ENCODE measurements around the gene FDXACB1.

The FDXACB1 gene, protein sequence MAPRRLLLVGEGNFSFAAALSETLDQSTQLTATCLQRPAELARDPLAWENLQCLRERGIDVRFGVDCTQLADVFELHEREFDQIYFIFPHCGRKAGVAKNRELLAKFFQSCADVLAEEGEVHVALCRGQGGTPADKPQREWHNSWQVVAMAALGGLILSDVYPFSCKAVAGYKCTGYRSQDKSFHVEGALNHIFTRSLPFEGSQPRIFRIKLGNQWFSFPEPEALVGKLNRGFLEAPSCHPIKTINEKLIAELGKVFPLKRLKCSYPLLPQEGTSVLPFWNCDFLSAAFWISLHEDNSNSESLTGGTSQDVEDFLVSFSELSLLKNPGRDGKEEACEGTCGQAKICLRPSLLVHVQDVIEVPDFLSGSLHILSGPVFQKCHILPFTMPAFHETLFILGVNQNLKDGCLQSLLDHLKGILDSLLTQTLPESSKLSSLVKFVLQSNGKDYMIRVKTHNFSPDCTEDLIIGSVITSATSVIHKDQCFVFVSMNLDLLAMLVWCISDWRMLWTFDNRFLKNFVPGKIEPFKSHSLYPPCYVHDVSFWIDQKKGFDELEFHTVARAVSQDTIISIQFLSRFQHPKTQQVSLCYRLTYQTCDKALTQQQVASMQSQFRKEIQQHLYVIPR

DNA sequence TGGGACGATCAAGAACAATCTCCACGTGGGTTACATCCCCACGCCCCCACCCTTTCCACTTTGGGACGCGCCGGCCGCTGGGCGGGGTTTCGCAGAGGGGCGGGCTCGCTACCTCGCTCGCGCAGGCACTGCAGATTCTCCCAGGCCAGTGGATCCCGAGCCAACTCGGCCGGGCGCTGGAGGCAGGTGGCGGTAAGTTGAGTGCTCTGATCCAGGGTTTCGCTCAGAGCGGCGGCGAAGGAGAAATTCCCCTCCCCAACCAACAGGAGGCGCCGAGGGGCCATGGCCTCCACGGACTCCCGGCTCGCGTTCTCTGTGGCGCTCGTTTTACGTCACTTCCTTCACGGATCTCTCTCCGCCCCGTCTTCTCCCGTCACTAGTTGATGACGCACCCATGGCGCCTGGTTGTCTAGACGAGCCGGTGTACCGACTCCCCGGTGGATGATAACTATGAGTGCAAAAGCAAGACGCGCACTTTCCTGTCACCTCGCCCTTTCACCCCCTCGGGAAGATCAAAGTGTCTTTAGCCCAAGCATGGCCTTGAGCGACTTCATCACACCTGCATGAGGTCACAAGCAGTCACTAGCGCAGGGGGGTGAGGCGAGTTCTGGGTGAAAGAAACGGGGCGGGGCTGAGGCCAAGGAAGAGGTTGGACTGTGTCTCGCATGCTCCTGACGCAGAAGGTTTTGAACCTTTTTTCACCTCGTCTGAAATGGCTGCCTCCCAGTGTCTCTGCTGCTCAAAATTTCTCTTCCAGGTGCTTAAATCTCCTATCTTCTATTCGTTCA is at the start of gene FDXACB1, which contains the start of gene CFAP68:
FDXACB1 (minus strand) TSS at position 317 of the 788 bp plus-strand sequence; CDS start at position 284, 33 bp downstream.
CFAP68 (plus strand) TSS at position 693 of the 788 bp plus-strand sequence; CDS start at position 713, 20 bp downstream.
- H3K9me3 ChIP-seq (ENCODE audit: control insufficient read depth, insufficient read depth, low read length) = no peaks in the 10 kb centered on the region
- H3K36me3 ChIP-seq (ENCODE audit: control insufficient read depth, insufficient read depth, low read length) = no peaks in the 10 kb centered on the region
- H3K9ac ChIP-seq (ENCODE audit: low read depth, low read length) = peak within 1 kb of the TSS; percentile 67
- H3K4me3 ChIP-seq (ENCODE audit: low read depth, low read length) = peak within 1 kb of the TSS; percentile 78
- H3K27me3 ChIP-seq (ENCODE audit: control insufficient read depth, insufficient read depth, low read length) = no peaks in the 10 kb centered on the region
- no peaks in the 10 kb centered on the region for H3K4me1 ChIP-seq (ENCODE audit: control insufficient read depth, insufficient read depth, low read length)

DNA sequence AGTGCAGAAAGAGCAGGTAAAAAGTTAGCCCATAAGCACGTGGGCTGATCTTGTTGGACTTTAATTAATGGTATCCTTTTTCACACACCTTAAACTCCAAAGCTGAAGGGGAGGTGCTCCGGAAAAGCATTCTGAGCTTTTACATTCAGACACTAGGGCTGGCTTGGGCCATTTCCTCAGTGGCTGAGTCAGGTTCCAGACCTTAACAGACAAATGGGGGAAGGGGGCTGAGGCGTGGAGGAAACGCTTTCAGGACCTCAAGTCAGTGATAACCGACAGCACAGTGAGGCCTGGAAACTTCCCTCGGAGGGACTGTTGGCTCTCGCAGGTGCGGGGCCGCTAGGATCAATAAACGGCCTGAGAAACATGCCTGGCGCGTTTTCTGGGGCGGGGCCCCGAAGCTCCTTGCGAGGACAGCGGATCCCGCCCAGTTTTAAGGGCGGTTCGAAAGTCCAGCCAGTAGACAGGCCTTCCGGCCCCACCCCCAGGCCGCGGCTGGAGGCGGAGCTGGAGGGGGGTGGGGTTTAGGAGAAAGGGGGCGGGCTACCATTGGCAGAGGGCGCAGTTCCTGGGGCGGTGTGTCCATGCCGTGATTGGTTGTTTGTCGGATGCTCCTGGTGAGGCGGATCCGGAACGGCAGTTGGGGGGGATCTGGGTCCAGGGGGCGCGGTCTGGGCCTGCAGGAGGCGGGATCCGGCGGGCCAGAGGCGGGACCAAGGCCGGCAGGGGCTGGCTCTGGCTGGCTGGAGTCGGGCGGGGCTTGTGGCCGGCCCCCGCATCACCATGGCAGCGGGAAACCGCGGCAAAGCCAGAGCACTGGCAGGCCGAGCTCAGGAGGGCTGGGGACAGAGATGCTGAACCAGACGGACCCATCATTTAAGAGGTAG is 47.8 kb upstream of the FDXACB1 start:
- H3K4me1 ChIP-seq (ENCODE audit: control insufficient read depth, insufficient read depth, low read length) = peaks cover 3% of the 10 kb centered on the region
- H3K9me3 ChIP-seq (ENCODE audit: control insufficient read depth, insufficient read depth, low read length) = no peaks in the 10 kb centered on the region
- H3K4me3 ChIP-seq (ENCODE audit: low read depth, low read length) = peak overlapping the region; percentile 56
- H3K9ac ChIP-seq (ENCODE audit: low read depth, low read length) = peak overlapping the region; percentile 56
- H3K36me3 ChIP-seq (ENCODE audit: control insufficient read depth, insufficient read depth, low read length) = no peaks in the 10 kb centered on the region
- H3K27me3 ChIP-seq (ENCODE audit: control insufficient read depth, insufficient read depth, low read length) = no peaks in the 10 kb centered on the region

DNA sequence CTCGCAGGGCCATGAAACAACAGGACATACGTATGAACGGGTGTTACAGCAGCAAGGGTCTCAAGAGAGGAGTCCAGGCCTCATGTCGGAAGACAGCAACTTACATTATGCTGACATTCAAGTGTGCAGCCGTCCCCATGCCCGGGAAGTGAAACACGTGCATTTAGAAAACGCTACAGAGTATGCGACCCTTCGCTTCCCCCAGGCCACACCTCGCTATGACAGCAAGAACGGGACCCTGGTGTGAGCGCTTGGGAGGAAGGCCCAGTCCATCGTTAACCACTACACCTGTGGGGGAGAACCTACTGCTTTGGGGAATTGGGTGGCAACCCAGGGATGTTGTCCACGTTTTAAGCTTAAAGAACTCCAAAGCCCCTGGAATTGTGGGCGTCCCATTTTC is 47.0 kb upstream of the FDXACB1 start:
- Histone ChIP-seq H3K9me3 (ENCODE audit: control insufficient read depth, insufficient read depth, low read length) (no peaks in the 10 kb centered on the region), H3K9ac (ENCODE audit: low read depth, low read length) (peak overlapping the region; percentile 56), H3K27me3 (ENCODE audit: control insufficient read depth, insufficient read depth, low read length) (no peaks in the 10 kb centered on the region), H3K4me1 (ENCODE audit: control insufficient read depth, insufficient read depth, low read length) (peaks cover 3% of the 10 kb centered on the region), H3K4me3 (ENCODE audit: low read depth, low read length) (peak overlapping the region; percentile 56), H3K36me3 (ENCODE audit: control insufficient read depth, insufficient read depth, low read length) (no peaks in the 10 kb centered on the region)

DNA sequence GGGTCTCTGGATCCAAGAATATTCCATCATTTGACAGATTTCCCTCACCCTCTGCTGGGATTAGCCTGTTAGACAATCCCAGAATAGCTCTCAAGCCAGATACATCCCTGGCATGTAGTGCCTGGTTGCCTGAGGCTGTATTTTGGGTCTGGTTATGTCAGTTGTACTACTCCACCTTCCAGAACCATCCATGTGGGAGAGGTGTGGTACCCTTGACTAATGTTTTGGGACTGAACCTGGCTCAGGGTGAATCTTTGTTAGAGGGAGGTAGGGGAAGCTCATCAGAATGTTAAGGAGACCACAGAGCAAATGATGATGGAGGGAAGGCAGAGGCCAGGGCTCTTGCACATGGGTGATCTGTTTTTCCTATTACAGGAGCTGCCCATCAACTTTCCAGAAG is 45.0 kb upstream of the FDXACB1 start:
- no peaks in the 10 kb centered on the region for H3K9me3 ChIP-seq (ENCODE audit: control insufficient read depth, insufficient read depth, low read length)
- no peak overlapping the region for H3K4me3 ChIP-seq (ENCODE audit: low read depth, low read length)
- peaks cover 3% of the 10 kb centered on the region for H3K4me1 ChIP-seq (ENCODE audit: control insufficient read depth, insufficient read depth, low read length)
- H3K27me3 ChIP-seq (ENCODE audit: control insufficient read depth, insufficient read depth, low read length) = no peaks in the 10 kb centered on the region
- no peak overlapping the region for H3K9ac ChIP-seq (ENCODE audit: low read depth, low read length)
- no peaks in the 10 kb centered on the region for H3K36me3 ChIP-seq (ENCODE audit: control insufficient read depth, insufficient read depth, low read length)

DNA sequence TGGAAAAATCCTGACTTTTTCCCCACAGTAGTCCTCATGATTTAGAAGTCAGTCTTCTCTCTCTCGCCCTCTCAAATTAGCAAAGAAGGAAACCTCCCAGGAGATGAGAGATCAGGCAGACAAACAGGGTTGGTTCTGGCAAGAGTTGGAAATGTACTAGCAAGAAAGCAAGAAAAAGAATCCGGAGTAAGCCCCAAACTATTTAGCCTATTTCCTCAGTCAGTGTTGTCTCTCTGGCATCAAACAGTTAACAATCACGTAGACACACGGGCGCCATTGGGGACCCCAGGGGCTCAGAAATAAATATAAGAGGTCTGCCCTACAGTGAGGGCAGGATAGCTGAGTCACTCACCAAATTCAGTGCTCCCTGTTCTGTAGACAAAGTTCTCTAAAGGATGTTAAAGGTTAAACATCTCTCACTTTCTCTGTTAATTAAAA is 44.4 kb upstream of the FDXACB1 start:
- Histone ChIP-seq H3K4me1 (ENCODE audit: control insufficient read depth, insufficient read depth, low read length) (peaks cover 5% of the 10 kb centered on the region), H3K4me3 (ENCODE audit: low read depth, low read length) (no peak overlapping the region), H3K9ac (ENCODE audit: low read depth, low read length) (no peak overlapping the region), H3K27me3 (ENCODE audit: control insufficient read depth, insufficient read depth, low read length) (no peaks in the 10 kb centered on the region), H3K36me3 (ENCODE audit: control insufficient read depth, insufficient read depth, low read length) (no peaks in the 10 kb centered on the region), H3K9me3 (ENCODE audit: control insufficient read depth, insufficient read depth, low read length) (no peaks in the 10 kb centered on the region)

DNA sequence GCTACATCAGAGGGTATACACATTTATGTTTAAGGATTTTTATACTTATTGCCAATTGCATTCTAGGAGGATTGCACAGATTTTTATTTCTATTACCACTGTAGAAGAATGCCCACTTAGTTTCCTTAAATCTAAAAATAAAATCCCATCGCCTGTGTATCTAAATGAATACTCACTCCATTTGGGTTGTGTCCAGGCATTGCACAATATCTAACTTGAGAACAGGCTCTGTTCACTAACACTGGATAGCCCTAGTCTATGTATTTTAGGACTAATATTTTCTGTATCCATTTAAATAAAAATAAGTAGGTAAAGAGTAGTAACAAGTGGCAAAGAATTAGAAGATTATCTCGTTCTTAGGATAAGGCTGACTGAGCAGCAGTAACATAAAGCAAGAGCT is 43.8 kb upstream of the FDXACB1 start:
- Histone ChIP-seq H3K9me3 (ENCODE audit: control insufficient read depth, insufficient read depth, low read length) (no peaks in the 10 kb centered on the region), H3K36me3 (ENCODE audit: control insufficient read depth, insufficient read depth, low read length) (no peaks in the 10 kb centered on the region), H3K4me3 (ENCODE audit: low read depth, low read length) (no peak overlapping the region), H3K9ac (ENCODE audit: low read depth, low read length) (no peak overlapping the region), H3K4me1 (ENCODE audit: control insufficient read depth, insufficient read depth, low read length) (peaks cover 8% of the 10 kb centered on the region), H3K27me3 (ENCODE audit: control insufficient read depth, insufficient read depth, low read length) (no peaks in the 10 kb centered on the region)

DNA sequence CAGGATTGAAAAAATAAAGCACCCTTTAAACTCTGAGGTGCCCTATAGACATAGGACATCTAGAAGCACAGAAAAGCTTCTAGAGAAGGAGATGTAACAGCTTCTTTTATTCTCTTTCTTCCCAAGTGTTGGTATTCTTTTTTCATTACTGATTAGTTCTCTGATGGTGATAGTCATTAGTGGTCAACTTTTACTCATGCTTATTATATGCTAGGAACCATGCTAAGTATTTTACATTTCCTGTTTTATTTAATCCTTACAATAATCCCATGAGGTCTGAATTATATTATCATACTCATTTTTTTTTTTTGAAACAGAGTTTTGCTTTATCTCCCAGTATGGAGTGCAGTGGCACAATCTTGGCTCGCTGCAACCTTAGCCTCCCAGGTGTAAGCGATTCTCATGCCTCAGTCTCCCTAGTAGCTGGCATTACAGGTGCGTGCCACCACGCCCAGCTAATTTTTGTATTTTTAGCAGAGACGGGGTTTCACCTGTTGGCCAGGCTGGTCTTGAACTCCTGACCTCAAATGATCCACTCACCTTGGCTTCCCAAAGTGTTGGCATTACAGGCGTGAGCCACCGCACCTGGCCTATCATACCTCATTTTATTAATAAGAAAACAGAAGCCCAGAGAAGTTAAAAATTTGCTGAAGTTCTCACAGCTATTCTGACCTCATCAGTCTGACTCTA is 42.7 kb upstream of the FDXACB1 start:
- H3K27me3 ChIP-seq (ENCODE audit: control insufficient read depth, insufficient read depth, low read length) = no peaks in the 10 kb centered on the region
- no peak overlapping the region for H3K9ac ChIP-seq (ENCODE audit: low read depth, low read length)
- peaks cover 8% of the 10 kb centered on the region for H3K4me1 ChIP-seq (ENCODE audit: control insufficient read depth, insufficient read depth, low read length)

DNA sequence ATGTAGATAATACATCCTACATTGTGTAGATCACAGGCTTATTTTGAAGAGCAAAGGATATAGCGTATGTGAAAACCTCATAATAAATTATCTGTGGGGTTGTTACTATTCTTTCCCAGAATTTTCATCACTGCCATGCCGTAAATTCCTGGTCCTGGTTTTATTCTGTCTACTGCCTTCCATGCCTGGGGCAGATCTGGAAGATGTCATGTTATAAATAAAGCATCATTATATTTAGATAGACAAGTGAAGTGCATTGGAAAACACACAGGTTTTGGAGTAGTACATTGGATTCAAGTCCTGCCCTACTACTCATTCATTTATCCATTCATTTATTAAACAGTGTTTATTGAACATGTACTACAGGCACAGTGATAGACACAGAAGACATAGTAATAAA is 41.9 kb upstream of the FDXACB1 start:
- Histone ChIP-seq H3K27me3 (ENCODE audit: control insufficient read depth, insufficient read depth, low read length) (no peaks in the 10 kb centered on the region), H3K9me3 (ENCODE audit: control insufficient read depth, insufficient read depth, low read length) (no peaks in the 10 kb centered on the region), H3K9ac (ENCODE audit: low read depth, low read length) (no peak overlapping the region), H3K4me3 (ENCODE audit: low read depth, low read length) (no peak overlapping the region), H3K36me3 (ENCODE audit: control insufficient read depth, insufficient read depth, low read length) (no peaks in the 10 kb centered on the region), H3K4me1 (ENCODE audit: control insufficient read depth, insufficient read depth, low read length) (peaks cover 4% of the 10 kb centered on the region)

More for the DNA sequence above, 42.7 kb upstream of the FDXACB1 start:
- H3K4me3 ChIP-seq (ENCODE audit: low read depth, low read length) = no peak overlapping the region
- H3K9me3 ChIP-seq (ENCODE audit: control insufficient read depth, insufficient read depth, low read length) = no peaks in the 10 kb centered on the region
- H3K36me3 ChIP-seq (ENCODE audit: control insufficient read depth, insufficient read depth, low read length) = no peaks in the 10 kb centered on the region

DNA sequence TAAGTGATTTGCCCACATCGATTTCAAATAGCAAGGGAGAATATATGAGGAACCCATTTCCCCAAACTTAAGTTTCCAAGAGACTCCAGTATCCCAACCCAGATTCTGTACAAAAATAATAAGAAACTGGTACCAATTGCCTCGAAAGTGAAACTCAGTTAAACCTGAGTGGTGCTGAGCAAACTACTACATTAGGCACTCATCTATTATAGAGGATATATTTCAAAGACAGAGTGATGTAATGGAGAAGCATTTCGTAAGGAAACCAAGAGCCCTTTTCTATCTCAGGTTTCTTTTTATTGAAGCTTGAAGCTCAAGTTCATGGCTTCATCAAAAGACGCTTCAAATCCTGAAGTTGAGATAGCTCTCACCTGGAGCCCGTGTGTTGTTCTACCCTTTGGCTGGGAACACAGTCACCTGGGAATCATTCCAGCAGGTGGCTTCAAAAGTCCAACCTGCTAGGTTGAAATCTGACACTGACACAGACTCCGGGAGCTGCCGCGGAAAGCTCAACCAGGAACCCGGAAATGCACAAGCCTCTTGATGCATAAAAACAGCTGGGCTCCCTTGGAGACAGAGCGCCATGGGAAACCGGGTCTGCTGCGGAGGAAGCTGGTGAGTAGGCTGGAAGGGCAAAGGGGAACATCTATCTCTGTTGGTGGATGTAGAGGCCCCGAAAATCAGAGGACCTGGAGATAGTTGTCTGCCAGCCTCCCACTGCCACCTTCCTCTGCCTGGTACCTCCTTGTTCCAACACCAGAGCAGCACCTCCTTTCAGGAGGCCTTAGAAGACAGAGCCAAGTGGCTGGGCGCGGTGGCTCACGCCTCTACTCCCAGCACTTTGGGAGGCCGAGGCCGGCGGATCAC is 39.7 kb upstream of the FDXACB1 start, which contains the start of gene C11orf52:
C11orf52 (plus strand) TSS at position 524 of the 867 bp plus-strand sequence; CDS start at position 584, 60 bp downstream.
- Histone ChIP-seq H3K36me3 (ENCODE audit: control insufficient read depth, insufficient read depth, low read length) (no peaks in the 10 kb centered on the region), H3K4me3 (ENCODE audit: low read depth, low read length) (peak within 1 kb of the TSS; percentile 48), H3K9ac (ENCODE audit: low read depth, low read length) (no peak within 1 kb of the TSS), H3K9me3 (ENCODE audit: control insufficient read depth, insufficient read depth, low read length) (no peaks in the 10 kb centered on the region), H3K27me3 (ENCODE audit: control insufficient read depth, insufficient read depth, low read length) (no peaks in the 10 kb centered on the region), H3K4me1 (ENCODE audit: control insufficient read depth, insufficient read depth, low read length) (peaks cover 7% of the 10 kb centered on the region)

DNA sequence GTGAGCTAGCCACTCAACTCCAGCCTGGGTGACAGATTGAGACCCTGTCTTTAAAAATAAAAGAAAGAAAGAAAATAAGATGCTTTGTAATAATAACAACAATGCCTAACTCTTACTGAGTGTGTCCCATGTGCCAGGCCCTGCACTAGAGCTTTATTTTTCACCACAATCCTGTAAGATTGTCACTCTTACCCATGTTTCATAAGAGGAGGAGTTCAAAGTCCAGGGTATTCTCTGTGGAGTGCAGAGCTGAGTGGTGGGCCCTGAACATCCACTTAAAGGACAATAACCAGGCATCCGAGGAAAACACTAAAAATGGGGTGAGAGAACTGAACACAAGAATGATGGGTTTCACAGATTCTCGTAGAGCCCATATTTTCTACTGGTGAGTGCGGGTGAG is 38.8 kb upstream of the FDXACB1 start:
- Histone ChIP-seq H3K4me1 (ENCODE audit: control insufficient read depth, insufficient read depth, low read length) (peaks cover 8% of the 10 kb centered on the region), H3K9me3 (ENCODE audit: control insufficient read depth, insufficient read depth, low read length) (no peaks in the 10 kb centered on the region), H3K36me3 (ENCODE audit: control insufficient read depth, insufficient read depth, low read length) (no peaks in the 10 kb centered on the region), H3K4me3 (ENCODE audit: low read depth, low read length) (no peak overlapping the region), H3K9ac (ENCODE audit: low read depth, low read length) (no peak overlapping the region), H3K27me3 (ENCODE audit: control insufficient read depth, insufficient read depth, low read length) (no peaks in the 10 kb centered on the region)

Measured in iPS-15b (cell line).